Nephron progenitor cell (in vitro differentiated cells): ENCODE measurements around the gene SLC13A5.
A peak's percentile ranks its signal among the peaks of the same experiment; 100 is the strongest.

Source experiments
- DNase-seq: peaks from one replicate; pipeline ENCODE4 v3.0.0; 2021
- H3K27ac Mint-ChIP-seq: 2 replicates; pipeline ENCODE4 v1.8.0; 2021; ENCODE audit warnings: mild to moderate bottlenecking, moderate library complexity, mixed read lengths
- H3K27me3 Mint-ChIP-seq: 2 replicates; pipeline ENCODE4 v1.8.0; 2021; ENCODE audit warnings: mild to moderate bottlenecking, low read depth, mixed read lengths; ENCODE audit not compliant: poor library complexity
- H3K36me3 Mint-ChIP-seq: 2 replicates; pipeline ENCODE4 v1.8.0; 2021; ENCODE audit warnings: low read depth, mixed read lengths
- H3K4me1 Mint-ChIP-seq: 2 replicates; pipeline ENCODE4 v1.8.0; 2021; ENCODE audit warnings: mixed read lengths
- H3K4me3 Mint-ChIP-seq: 2 replicates; pipeline ENCODE4 v1.8.0; 2021; ENCODE audit warnings: mild to moderate bottlenecking, moderate library complexity, mixed read lengths
- H3K9me3 Mint-ChIP-seq: 2 replicates; pipeline ENCODE4 v1.8.0; 2021; ENCODE audit warnings: mild to moderate bottlenecking, moderate library complexity, mixed read lengths
- CTCF ChIP-seq: fragments of 200-600 bp; sonication (generic); IDR thresholded peaks from 2 replicates; pipeline ENCODE4 v1.5.0; 2021; ENCODE audit warnings: antibody characterized with exemption

Gene SLC13A5

GRCh38 chr17:6712854-6713129 lies 377 bp downstream of the SLC13A5 start:
- peak overlapping the region; percentile 87 for H3K4me3 Mint-ChIP-seq
- no peak for DNase-seq
- TF ChIP-seq CTCF: no peak
- H3K9me3 Mint-ChIP-seq: peaks cover 37% of the 10 kb centered on the region
- no peak overlapping the region for H3K27ac Mint-ChIP-seq
- peaks cover 85% of the 10 kb centered on the region for H3K27me3 Mint-ChIP-seq
- H3K4me1 Mint-ChIP-seq: peaks cover 27% of the 10 kb centered on the region
- peaks cover 5% of the 10 kb centered on the region for H3K36me3 Mint-ChIP-seq

- peak overlapping the region; percentile 87 for H3K4me3 Mint-ChIP-seq
- no peak for TF ChIP-seq CTCF
- peaks cover 86% of the 10 kb centered on the region for H3K27me3 Mint-ChIP-seq
- H3K4me1 Mint-ChIP-seq: peaks cover 27% of the 10 kb centered on the region
- H3K27ac Mint-ChIP-seq: no peak overlapping the region
- DNase-seq: peak; percentile 44
- H3K9me3 Mint-ChIP-seq: peaks cover 32% of the 10 kb centered on the region
- H3K36me3 Mint-ChIP-seq: peaks cover 5% of the 10 kb centered on the region
Measured at GRCh38 chr17:6712058-6712853, 913 bp downstream of the SLC13A5 start.

- no peak for DNase-seq
- H3K27me3 Mint-ChIP-seq: peaks cover 88% of the 10 kb centered on the region
Measured at GRCh38 chr17:6711681-6712057, 1.5 kb downstream of the SLC13A5 start.

GRCh38 chr17:6711081-6711674 lies 2.0 kb downstream of the SLC13A5 start:
- Mint-ChIP-seq H3K4me1 (peaks cover 27% of the 10 kb centered on the region), H3K36me3 (no peaks in the 10 kb centered on the region), H3K4me3 (peak overlapping the region; percentile 35), H3K27ac (no peak overlapping the region), H3K27me3 (peaks cover 89% of the 10 kb centered on the region), H3K9me3 (peaks cover 22% of the 10 kb centered on the region)
- TF ChIP-seq CTCF: no peak
- DNase-seq: no peak

More at GRCh38 chr17:6711681-6712057, 1.5 kb downstream of the SLC13A5 start:
- Mint-ChIP-seq H3K4me1 (peaks cover 27% of the 10 kb centered on the region), H3K27ac (no peak overlapping the region), H3K36me3 (peaks cover 2% of the 10 kb centered on the region), H3K4me3 (peak overlapping the region; percentile 35), H3K9me3 (peaks cover 26% of the 10 kb centered on the region)
- no peak for TF ChIP-seq CTCF

- no peak for DNase-seq
- no peak for TF ChIP-seq CTCF
- H3K4me3 Mint-ChIP-seq: no peak overlapping the region
- peaks cover 13% of the 10 kb centered on the region for H3K9me3 Mint-ChIP-seq
- no peak overlapping the region for H3K27ac Mint-ChIP-seq
- H3K36me3 Mint-ChIP-seq: no peaks in the 10 kb centered on the region
- peaks cover 27% of the 10 kb centered on the region for H3K4me1 Mint-ChIP-seq
- peaks cover 82% of the 10 kb centered on the region for H3K27me3 Mint-ChIP-seq
Measured at GRCh38 chr17:6710317-6710716, 2.9 kb downstream of the SLC13A5 start.
